GM12892 (cell line): ENCODE measurements around the gene ESPNL.

Experiments used
- DNase-seq: peaks from one replicate; pipeline ENCODE4 v3.0.0; 2011; ENCODE audit not compliant: insufficient read length
- FAIRE-seq: peaks from 2 replicates; lab custom pipeline; 2011; peaks lifted over from hg19 to GRCh38; lab: Jason Lieb, UNC
- POLR2A ChIP-seq: IDR thresholded peaks from 2 replicates; pipeline ENCODE4 v1.6.1; 2011; ENCODE audit warnings: low read depth, low read length, control low read depth
- POLR2AphosphoS5 ChIP-seq: IDR thresholded peaks from 2 replicates; pipeline ENCODE4 v1.6.1; 2011; ENCODE audit warnings: low read depth, low read length, control low read depth
- TAF1 ChIP-seq: IDR thresholded peaks from 2 replicates; pipeline ENCODE4 v1.6.1; 2011; ENCODE audit warnings: low read depth, mild to moderate bottlenecking, control low read depth, low read length, borderline replicate concordance

The ESPNL gene

DNA sequence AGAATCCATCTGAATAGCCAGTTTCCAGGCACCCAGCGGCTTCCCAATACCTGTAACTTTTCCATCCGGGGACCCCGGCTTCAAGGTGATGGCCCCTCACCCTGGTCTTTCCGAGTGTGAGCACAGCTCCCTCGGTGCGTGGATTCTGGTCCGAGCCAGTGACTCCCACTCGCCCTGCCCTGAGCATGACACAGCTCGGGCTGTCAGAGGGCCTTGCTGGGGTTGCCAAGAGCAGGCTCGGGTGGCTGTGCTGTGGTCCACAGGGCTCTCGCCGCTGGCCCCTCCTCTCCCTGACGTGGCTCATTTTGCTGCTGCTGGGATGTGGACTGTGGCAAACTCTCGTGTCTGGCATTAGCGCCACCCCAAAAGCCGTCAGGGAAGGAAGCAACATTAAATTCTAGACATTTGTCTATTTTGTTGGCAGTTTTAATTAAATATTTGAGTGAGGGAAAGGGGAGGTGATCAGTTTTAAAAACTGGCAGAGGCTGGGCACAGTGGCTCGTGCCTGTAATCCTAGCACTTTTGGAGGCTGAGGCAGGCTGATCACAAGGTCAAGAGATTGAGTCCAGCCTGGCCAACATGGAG lies 5.6 kb upstream of the ESPNL start:
- FAIRE-seq: no peak
- TF ChIP-seq TAF1 (no peak), POLR2AphosphoS5 (no peak), POLR2A (no peak)
- DNase-seq: no peak

DNA sequence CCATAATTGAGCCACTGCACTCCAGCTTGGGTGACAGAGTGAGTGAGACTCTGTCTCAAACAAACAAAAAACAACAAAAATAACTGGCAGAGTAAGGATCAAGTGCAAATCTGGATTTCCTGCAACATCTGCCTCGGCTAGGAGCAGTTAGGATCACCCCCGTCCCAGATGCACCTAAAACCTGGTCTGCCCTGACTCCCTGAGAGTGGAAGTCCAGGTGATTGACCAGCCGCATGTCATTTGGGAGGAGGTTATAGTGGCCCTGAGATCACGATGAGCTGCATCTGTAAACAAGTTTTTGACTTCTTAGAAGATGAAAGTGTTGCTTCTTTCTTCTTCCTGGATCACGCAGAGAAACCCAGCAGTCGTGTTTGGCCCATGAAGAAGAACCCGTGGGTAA lies 5.0 kb upstream of the ESPNL start:
- TF ChIP-seq TAF1 (no peak), POLR2A (no peak), POLR2AphosphoS5 (no peak)
- DNase-seq: no peak
- FAIRE-seq: no peak

DNA sequence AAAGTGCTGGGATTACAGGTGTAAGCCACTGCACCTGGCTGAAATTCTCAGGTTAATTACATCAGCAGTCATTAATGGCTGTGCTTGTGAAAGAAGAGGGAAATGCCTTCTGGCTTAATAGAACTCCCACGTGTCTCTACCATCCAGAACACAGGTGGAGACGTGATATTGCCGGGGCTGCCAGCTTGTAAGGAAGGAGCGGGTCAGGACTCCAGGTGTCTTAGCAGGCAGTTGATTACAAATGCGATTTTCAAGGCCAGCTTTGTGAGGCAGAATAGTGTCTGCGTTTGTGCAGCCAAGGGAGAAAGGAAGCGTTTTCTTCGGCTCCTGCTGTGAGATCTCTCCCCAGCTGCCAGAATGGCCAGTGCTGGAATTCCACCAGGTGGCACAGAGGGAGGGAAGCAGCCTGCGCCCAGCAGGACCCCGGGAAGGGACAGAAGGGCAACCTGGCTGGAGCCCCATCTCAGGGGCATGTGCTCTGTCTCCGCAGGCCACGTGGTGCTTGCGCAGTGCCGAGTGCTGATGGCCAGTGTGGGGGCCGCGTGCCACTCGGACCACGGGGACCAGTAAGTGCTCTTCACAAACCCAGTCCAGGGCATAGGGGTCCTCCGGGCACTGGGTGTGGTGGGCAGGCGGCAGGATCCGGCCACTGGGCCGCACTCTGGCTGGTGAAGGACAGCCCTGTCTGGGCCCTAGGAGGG lies 3.7 kb upstream of the ESPNL start:
- FAIRE-seq (no peak), DNase-seq (no peak)
- TF ChIP-seq POLR2A (no peak), TAF1 (no peak), POLR2AphosphoS5 (no peak)

DNA sequence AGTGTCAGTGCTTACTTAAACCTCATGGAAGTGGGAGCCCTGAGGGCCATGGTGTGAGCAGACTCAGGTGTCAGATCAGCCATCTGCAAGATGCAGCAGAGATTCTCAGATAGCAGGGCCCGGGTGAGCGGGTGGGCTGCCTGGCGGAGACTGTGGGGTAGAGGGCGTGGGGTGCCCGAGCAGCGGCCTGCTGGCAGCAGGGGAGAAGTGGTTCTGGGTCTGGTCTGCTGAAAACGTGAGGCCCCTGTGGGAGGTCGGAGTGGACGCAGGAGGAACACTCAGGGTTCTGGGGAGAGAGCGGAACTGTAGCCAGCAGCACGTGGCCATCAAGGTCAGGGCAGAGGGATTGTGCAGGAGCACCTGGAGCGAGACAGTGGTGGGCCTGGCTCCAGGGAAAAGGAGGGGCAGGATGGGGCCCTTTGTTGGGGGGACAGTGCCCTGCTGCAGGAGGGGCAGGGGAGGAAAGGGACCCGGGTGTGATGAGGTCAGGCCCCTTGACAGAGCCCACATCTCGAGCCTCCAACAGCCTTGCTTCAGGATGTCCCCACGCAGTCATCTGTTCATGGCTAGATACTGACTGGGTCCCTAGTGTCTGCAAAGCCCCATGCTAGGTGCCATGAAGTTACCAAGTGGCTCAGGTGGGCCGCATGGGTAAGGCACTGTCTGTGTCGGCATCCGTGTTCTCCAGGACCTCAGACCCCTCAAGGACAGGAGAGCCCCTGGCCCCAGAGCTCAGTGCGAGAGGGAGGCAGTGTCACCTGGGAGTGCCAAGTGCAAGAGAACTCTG lies 2.7 kb upstream of the ESPNL start:
- TF ChIP-seq POLR2AphosphoS5: no peak
- no peak for TF ChIP-seq POLR2A
- no peak for TF ChIP-seq TAF1
- no peak for FAIRE-seq
- DNase-seq: no peak

DNA sequence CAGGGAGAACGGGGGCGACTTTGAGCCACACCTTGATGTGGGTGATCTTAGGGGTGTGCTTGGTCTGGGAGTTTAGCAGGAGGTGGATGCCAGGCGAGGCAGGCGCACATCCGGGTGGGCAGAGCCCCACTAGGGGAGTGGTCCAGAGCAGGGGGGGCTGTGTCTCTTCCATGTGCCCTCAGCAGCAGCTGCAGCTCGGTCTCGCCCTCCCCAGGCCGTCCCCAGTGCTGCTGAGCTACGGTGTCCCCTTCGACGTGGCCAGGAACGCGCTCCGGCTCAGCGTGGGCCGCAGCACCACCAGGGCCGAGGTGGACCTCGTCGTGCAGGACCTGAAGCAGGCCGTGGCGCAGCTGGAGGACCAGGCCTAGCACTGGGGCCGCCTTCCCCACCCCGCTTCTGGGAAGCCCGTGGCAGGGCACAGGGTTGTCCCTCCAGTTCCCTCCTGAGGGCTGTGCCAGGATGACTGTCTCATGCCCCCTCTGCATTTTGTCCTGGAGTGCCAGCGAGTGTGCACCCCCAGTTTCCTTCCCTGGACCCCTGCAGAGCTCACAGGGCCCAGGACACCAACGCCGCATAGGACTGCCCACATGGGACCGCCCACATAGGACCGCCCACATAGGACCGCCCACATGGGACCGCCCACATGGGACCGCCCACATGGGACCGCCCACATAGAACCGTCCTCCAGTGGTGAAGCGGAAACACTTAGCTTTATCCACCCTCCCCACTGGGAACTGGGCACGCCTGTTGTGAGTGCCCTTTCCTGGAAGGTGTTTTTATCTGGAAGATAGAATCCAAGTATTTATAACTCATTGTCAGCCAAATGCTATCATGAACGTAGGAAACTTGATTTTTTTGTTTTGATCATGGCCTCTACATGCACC lies 1.9 kb upstream of the ESPNL start:
- TF ChIP-seq TAF1 (no peak), POLR2A (no peak), POLR2AphosphoS5 (no peak)
- FAIRE-seq: peak; percentile 96
- DNase-seq: peak; percentile 76

DNA sequence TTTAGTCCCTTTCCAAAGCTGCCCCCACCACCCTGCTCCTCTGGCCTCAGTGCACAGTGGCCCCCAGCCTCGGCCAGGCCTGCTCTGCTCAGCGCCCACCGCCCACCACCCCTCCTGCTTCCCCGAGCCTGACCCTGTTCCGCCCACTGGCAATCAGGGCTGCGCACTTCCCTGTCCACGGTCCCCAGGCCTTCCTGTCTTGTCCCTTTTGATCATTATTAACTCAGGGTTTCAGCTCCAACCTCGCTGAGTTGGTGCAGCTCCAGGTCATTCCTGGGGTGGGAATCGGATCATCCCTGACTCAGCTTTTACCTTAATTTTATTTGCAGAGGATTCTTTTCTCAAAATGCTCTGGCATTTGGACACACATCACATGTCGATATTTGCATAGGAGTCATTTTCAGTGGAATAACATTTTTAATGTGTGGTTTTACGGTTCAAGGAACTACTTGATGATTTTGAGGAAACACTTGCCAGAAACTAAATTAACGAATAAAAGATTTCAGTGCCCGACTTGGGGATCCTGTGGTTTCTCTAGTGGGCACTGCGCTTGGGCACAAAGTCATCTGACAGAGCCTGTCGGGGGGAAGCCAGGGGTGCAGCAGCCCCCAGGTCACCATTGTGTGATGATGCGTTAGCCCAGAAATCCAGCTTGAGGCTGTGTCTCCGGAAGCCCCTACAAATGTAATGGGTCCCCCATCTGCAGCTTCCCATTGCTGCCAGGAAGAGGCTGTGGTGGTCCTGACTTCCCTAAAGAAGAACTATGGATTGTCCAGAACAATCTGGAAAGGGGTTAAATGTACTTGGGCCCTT lies 1.0 kb upstream of the ESPNL start:
- FAIRE-seq (no peak), DNase-seq (peak; percentile 31)
- TF ChIP-seq POLR2AphosphoS5 (no peak), POLR2A (no peak), TAF1 (no peak)

DNA sequence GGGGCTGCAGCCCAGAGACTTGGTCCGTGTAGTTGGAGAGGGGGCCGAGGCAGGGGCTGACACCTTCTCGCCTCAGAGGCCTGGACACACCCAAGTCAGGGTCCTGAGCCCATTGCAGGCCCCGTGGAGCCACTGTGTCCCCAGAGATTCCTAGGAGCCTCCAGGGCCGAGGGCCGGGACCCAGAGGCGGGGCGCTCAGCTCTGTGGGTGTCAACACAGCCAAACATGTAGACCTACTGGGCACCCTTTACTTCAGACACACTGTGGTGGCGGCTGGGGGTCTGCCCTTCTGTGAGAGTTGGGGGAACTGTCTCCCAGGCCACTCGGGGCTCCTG lies 459 bp upstream of the ESPNL start:
- no peak for TF ChIP-seq POLR2AphosphoS5
- TF ChIP-seq POLR2A: no peak
- no peak for TF ChIP-seq TAF1
- DNase-seq (peak; percentile 23), FAIRE-seq (no peak)

DNA sequence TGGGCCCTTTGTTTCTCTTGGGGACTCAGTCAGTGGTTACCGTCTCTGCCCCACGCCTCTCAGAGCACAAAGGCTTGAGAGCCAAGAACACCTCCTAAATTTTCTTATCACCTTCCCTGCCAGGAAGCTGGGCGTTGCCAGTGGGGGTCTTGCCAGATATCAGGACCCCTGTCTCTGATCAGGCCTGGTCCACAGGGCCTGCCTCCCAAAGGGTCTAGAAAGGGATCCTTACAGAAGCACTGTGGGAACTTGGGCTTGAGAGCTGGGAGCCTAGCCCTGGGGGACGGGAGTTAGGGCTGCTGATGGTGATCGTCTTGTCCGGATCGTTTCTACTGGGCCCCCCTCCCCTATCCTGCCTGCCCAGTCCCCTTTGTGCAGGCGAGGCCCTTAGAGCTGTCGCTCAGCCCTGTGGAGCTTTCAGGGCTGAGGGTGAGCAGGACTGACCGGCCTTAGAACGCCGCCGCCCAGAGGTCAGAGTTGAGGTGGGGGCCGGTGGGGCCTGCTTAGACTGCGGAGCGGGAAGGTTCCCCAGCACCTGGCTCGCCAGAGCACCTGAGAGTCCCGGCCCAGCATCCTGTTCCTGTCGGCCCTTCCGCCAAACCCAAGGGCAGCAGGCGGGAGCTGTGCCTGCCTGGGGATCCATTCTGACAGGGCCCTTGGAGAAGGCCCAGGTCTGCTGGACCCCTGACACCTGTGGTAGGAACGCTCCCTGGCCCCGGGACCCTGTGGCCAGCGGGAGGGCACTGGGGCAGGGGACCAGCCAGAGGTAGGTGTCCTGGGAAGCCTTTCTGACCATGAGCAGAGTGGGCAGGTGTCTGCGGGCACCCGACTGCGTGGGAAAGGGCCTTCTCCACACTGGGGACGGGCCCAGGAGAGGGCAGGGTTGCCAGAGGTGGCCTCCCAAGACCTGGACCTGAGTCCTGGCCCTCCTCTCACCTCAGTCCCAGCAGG lies 956 bp downstream of the ESPNL start:
- peak; percentile 15 for DNase-seq
- TF ChIP-seq TAF1 (no peak), POLR2AphosphoS5 (no peak), POLR2A (no peak)
- FAIRE-seq: no peak

DNA sequence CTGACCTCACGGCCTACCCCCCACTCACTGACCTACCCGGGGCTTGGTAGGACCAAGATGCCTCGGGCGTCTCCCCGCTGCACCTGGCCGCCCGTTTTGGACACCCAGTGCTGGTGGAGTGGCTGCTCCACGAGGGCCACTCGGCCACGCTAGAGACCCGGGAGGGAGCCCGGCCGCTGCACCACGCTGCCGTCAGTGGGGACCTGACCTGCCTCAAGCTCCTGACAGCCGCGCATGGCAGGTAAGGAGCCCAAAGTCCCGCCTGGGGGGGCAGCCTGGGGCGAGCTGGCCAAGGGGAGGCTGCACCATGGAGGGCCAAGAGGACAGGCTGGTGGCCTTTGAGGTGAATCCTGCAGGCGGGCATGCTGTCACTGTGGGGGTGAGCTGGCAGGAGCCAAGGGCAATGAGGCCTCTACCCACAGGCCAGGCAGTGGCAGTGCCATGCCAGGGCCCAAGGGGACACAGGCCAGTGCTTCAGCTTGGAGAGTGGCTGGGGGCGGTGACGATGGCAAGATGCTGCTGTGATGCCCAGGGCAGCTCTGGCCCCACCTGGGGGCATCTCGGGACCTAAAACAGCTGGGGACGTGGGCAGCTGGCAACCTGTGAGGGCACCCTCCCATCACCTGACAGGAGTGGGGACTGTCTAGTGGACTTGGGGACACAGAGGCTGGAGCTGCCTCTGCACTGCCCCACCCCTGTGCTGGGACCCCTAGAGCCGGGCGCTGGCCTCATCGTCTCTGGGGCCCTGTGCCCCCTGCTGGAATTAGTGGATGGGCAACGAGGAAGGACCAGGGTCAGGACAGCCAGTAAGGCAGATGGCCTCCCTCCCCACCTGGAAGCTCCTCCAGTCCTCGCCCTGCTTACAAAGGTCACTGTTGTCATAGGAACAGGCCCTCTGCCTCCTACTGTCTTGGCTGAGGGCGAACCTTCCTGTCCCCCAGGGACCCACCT lies 2.0 kb downstream of the ESPNL start:
- no peak for DNase-seq
- no peak for FAIRE-seq
- no peak for TF ChIP-seq TAF1

DNA sequence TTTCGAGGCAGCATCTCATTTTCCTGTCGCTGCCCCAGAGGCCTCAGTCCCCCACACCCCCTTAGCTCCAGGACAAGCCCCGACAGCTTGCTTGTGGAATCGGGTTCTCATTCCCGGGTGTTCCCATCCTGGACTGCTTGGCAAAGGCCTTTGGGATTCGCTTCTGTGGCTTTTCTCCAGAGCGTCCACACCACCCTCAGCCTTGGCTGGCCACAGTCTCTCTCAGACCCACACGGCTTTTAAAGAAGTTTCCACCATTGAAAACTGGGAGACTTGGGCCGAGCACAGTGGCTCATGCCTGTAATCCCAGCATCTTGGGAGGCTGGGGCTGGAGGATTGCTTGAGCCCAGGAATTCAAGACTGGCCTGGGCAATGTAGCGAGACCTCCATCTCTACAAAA lies 2.7 kb downstream of the ESPNL start:
- no peak for DNase-seq
- FAIRE-seq: no peak
- no peak for TF ChIP-seq POLR2AphosphoS5
- TF ChIP-seq TAF1: no peak
- no peak for TF ChIP-seq POLR2A
